ENCODE measurements around the gene GABARAPL1.

GABARAPL1 gene

DNA sequence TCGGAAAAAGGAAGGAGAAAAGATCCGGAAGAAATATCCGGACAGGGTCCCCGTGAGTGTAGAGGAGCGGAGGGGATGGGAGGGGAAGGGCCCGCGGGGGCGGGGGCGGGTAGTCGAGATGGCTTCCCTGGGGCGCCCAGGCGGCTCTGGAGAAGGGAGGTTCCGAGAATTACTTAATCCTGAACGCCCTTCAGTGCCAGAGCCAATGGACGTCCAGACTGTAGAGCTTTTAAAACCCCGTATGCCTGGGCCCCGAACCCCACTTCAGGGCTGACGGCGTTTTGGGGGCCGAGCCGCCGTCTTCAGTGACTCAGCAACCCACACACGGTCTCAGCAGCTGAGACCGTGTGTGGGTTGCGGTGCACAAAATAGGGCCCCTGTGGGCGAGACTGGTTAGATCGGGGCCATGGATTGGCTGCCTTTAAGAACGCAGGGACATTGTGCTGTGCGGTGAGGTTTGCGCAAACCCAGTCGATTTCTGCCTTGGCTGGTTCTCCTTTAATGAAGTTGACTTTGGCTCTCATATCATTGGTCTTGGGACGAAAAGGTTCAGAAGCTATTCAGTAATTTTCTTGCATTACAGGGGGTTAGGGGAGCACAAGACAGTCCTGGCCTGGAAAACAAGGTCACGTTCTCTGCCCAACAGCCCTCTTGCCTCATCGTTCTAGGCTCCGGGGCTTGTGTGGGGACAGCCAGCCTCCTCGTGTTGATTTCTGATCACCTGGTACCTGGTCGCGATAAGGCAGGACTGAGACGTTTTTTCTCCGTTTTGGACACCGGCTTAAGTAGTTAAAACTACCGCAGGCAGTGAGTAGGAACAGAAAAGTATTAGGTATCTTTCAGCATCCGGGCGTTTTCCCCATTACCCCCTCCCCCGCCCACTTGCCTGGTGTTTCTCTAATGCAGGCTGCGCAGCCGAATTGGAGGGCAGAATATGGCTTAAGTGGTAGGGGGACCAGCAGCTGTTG, 775 bp downstream of the GABARAPL1 start:
- H3K9me3 ChIP-seq (ENCODE audit: control insufficient read depth, insufficient read depth, low read depth, low read length) = no peaks in the 10 kb centered on the region
- peak overlapping the region; percentile 98 for H3K4me3 ChIP-seq (ENCODE audit: low read depth, low read length)
- peaks cover 0 to 11% of the 10 kb centered on the region in 2 experiments; a peak in 2 of 3 replicates for H3K36me3 ChIP-seq (ENCODE audit: control insufficient read depth in 2 of 2, insufficient read depth in 1 of 2, low read length in 2 of 2)
- H3K27ac ChIP-seq (ENCODE audit: extremely low read depth, low read depth, low read length) = peak overlapping the region; percentile 93
- ChIA-PET POLR2A (interaction anchor here (1.0 to 1.6 kb wide), 6 partner anchors 10 to 179 kb away, joined by 3 to 5 read pairs (median 3); no protein-coding TSS in a partner anchor), CTCF (interaction anchor here (0.7 to 1.9 kb wide), 8 partner anchors 22 to 589 kb away, joined by 3 to 7 read pairs (median 4); no protein-coding TSS in a partner anchor)
- H3K4me1 ChIP-seq (ENCODE audit: control insufficient read depth, insufficient read depth, low read length) = peaks cover 6% of the 10 kb centered on the region
- TF ChIP-seq, protein P1, sequence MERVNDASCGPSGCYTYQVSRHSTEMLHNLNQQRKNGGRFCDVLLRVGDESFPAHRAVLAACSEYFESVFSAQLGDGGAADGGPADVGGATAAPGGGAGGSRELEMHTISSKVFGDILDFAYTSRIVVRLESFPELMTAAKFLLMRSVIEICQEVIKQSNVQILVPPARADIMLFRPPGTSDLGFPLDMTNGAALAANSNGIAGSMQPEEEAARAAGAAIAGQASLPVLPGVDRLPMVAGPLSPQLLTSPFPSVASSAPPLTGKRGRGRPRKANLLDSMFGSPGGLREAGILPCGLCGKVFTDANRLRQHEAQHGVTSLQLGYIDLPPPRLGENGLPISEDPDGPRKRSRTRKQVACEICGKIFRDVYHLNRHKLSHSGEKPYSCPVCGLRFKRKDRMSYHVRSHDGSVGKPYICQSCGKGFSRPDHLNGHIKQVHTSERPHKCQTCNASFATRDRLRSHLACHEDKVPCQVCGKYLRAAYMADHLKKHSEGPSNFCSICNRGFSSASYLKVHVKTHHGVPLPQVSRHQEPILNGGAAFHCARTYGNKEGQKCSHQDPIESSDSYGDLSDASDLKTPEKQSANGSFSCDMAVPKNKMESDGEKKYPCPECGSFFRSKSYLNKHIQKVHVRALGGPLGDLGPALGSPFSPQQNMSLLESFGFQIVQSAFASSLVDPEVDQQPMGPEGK (tag by site-specific recombination; IDR thresholded peaks at IDR 0.05) = 0 out of 2 replicates have a peak, but pooled peaks have one; percentile 33
- TF ChIP-seq ZNF169 (tag by site-specific recombination; IDR thresholded peaks at IDR 0.05) (no peak), ZNF426 (tag by site-specific recombination; IDR thresholded peaks at IDR 0.05) (no peak), GLI4 (tag by site-specific recombination; IDR thresholded peaks at IDR 0.05) (peak; percentile 91; the same call in 1 of the 2 replicates), TRIM28 (IDR thresholded peaks at IDR 0.05; ENCODE audit: borderline replicate concordance, low read length) (no peak; the same call in 1 of the 2 replicates), ZNF239 (tag by site-specific recombination; IDR thresholded peaks at IDR 0.05) (no peak), ZNF623 (tag by site-specific recombination; IDR thresholded peaks at IDR 0.05) (0 out of 2 replicates have a peak, but pooled peaks have one; percentile 3), KLF1 (tag by site-specific recombination; IDR thresholded peaks at IDR 0.05) (0 out of 2 replicates have a peak, but pooled peaks have one; percentile 13), ZBTB17 (tag by site-specific recombination; IDR thresholded peaks at IDR 0.05) (peak; percentile 65), ZNF433 (tag by site-specific recombination; IDR thresholded peaks at IDR 0.05; ENCODE audit: low read depth) (no peak), ZNF121 (tag by site-specific recombination; IDR thresholded peaks at IDR 0.05) (peak; percentile 52; the same call in 1 of the 2 replicates), ZBTB20 (tag by site-specific recombination; IDR thresholded peaks at IDR 0.05) (peak; percentile 61), ZNF600 (tag by site-specific recombination; IDR thresholded peaks at IDR 0.05) (0 out of 2 replicates have a peak, but pooled peaks have one; percentile 14), KLF9 (tag by site-specific recombination; IDR thresholded peaks at IDR 0.05; ENCODE audit: low read depth) (peak; percentile 50), ZBTB48 (tag by site-specific recombination; IDR thresholded peaks at IDR 0.05) (no peak), OVOL3 (tag by site-specific recombination; IDR thresholded peaks at IDR 0.05) (no peak), SP2 (tag by site-specific recombination; IDR thresholded peaks at IDR 0.05) (peak; percentile 55), EGR2 (tag by site-specific recombination; IDR thresholded peaks at IDR 0.05; ENCODE audit: low read depth) (peak; percentile 69), ZIC2 (tag by site-specific recombination; IDR thresholded peaks at IDR 0.05) (no peak), ZNF335 (tag by site-specific recombination; conservative IDR thresholded peaks at IDR 0.05) (peak; percentile 83), ZBTB8A (tag by site-specific recombination; IDR thresholded peaks at IDR 0.05) (peak; percentile 77)
- TF ChIP-seq, protein P2, sequence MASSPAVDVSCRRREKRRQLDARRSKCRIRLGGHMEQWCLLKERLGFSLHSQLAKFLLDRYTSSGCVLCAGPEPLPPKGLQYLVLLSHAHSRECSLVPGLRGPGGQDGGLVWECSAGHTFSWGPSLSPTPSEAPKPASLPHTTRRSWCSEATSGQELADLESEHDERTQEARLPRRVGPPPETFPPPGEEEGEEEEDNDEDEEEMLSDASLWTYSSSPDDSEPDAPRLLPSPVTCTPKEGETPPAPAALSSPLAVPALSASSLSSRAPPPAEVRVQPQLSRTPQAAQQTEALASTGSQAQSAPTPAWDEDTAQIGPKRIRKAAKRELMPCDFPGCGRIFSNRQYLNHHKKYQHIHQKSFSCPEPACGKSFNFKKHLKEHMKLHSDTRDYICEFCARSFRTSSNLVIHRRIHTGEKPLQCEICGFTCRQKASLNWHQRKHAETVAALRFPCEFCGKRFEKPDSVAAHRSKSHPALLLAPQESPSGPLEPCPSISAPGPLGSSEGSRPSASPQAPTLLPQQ (tag by site-specific recombination; IDR thresholded peaks at IDR 0.05) = 0 out of 2 replicates have a peak, but pooled peaks have one; percentile 26
- TF ChIP-seq, protein P3, sequence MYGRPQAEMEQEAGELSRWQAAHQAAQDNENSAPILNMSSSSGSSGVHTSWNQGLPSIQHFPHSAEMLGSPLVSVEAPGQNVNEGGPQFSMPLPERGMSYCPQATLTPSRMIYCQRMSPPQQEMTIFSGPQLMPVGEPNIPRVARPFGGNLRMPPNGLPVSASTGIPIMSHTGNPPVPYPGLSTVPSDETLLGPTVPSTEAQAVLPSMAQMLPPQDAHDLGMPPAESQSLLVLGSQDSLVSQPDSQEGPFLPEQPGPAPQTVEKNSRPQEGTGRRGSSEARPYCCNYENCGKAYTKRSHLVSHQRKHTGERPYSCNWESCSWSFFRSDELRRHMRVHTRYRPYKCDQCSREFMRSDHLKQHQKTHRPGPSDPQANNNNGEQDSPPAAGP (tag by site-specific recombination; IDR thresholded peaks at IDR 0.05) = 0 out of 2 replicates have a peak, but pooled peaks have one; percentile 11
- TF ChIP-seq, protein P4, sequence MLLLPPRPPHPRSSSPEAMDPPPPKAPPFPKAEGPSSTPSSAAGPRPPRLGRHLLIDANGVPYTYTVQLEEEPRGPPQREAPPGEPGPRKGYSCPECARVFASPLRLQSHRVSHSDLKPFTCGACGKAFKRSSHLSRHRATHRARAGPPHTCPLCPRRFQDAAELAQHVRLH (tag by site-specific recombination; IDR thresholded peaks at IDR 0.05) = no peak
- TF ChIP-seq, protein P5, sequence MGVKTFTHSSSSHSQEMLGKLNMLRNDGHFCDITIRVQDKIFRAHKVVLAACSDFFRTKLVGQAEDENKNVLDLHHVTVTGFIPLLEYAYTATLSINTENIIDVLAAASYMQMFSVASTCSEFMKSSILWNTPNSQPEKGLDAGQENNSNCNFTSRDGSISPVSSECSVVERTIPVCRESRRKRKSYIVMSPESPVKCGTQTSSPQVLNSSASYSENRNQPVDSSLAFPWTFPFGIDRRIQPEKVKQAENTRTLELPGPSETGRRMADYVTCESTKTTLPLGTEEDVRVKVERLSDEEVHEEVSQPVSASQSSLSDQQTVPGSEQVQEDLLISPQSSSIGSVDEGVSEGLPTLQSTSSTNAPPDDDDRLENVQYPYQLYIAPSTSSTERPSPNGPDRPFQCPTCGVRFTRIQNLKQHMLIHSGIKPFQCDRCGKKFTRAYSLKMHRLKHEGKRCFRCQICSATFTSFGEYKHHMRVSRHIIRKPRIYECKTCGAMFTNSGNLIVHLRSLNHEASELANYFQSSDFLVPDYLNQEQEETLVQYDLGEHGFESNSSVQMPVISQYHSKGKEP (tag by site-specific recombination; IDR thresholded peaks at IDR 0.05) = peak; percentile 40
- TF ChIP-seq, protein P6, sequence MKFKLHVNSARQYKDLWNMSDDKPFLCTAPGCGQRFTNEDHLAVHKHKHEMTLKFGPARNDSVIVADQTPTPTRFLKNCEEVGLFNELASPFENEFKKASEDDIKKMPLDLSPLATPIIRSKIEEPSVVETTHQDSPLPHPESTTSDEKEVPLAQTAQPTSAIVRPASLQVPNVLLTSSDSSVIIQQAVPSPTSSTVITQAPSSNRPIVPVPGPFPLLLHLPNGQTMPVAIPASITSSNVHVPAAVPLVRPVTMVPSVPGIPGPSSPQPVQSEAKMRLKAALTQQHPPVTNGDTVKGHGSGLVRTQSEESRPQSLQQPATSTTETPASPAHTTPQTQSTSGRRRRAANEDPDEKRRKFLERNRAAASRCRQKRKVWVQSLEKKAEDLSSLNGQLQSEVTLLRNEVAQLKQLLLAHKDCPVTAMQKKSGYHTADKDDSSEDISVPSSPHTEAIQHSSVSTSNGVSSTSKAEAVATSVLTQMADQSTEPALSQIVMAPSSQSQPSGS (tag by site-specific recombination; IDR thresholded peaks at IDR 0.05; ENCODE audit: low read depth) = no peak

All from HEK293 (cell line).